ENCODE data around the gene ST6GALNAC6.
"Not testable (repeated sequence)": the region's sequence is repeated elsewhere in the genome, so short reads cannot be mapped to it uniquely, and the experiment has no call there.

- TF ChIP-seq EZH2 (IDR thresholded peaks at IDR 0.05; ENCODE audit: borderline replicate concordance, low read length); CTCF (conservative IDR thresholded peaks at IDR 0.05 in 1 of 2, IDR thresholded peaks at IDR 0.05 in 1 of 2; ENCODE audit: extremely low read depth in 1 of 2, insufficient read depth in 1 of 2, low read depth in 1 of 2, low read length in 2 of 2): not testable (repeated sequence)
These were observed 17.7 kb downstream of the ST6GALNAC6 start for GRCh38 chr9:127881715-127882114.

Measured in mammary epithelial cell (primary cell).